Mesothelial cell of epicardium (in vitro differentiated cells): ENCODE data around the gene LRRK2. TPM values are rescaled to one million over a fixed set of nuclear protein-coding genes. Genes with fewer than 3 reads are reported as not detected.

ENCODE experiments used
- DNase-seq, 2 experiments: peaks; one replicate each; pipeline ENCODE4 v3.0.0; 2021; ENCODE audit warnings: low spot score in 2 of 2; ENCODE audit not compliant: unreplicated experiment in 2 of 2
- H3K27ac Mint-ChIP-seq: 2 replicates; pipeline ENCODE4 v1.8.0; 2021; ENCODE audit warnings: mixed read lengths
- H3K27me3 Mint-ChIP-seq: 2 replicates; pipeline ENCODE4 v1.8.0; 2021; ENCODE audit warnings: low read depth, mixed read lengths
- H3K36me3 Mint-ChIP-seq: 2 replicates; pipeline ENCODE4 v1.8.0; 2021; ENCODE audit warnings: mixed read lengths
- H3K4me1 Mint-ChIP-seq: 2 replicates; pipeline ENCODE4 v1.8.0; 2021; ENCODE audit warnings: mixed read lengths
- H3K4me3 Mint-ChIP-seq: 2 replicates; pipeline ENCODE4 v1.8.0; 2021; ENCODE audit warnings: mild to moderate bottlenecking, moderate library complexity, mixed read lengths
- H3K9me3 Mint-ChIP-seq: 2 replicates; pipeline ENCODE4 v1.8.0; 2021; ENCODE audit warnings: mixed read lengths
- CTCF ChIP-seq: fragments of 200-600 bp; sonication (generic); IDR thresholded peaks from one replicate; pipeline ENCODE4 v1.5.0; 2021; ENCODE audit warnings: antibody characterized with exemption; ENCODE audit not compliant: unreplicated experiment
- total RNA-seq: library from RNA; stranded (reverse); gene quantifications from 3 replicates; pipeline ENCODE4 v1.2.1, GENCODE V29; 2021

LRRK2 gene
- total RNA-seq, 1 donor from 2014 or later, result 1.6 TPM

- Mint-ChIP-seq H3K36me3 (no peaks in the 10 kb centered on the region), H3K4me3 (no peak overlapping the region), H3K4me1 (peaks cover 15% of the 10 kb centered on the region), H3K9me3 (no peaks in the 10 kb centered on the region), H3K27ac (no peak overlapping the region), H3K27me3 (no peaks in the 10 kb centered on the region)
- DNase-seq, result no peak
- peak; percentile 58 for TF ChIP-seq CTCF
Observed at GRCh38 chr12:40312982-40313576, 88.3 kb downstream of the LRRK2 start.

GRCh38 chr12:40313928-40314327 is 89.1 kb downstream of the LRRK2 start:
- Mint-ChIP-seq H3K27me3 (no peaks in the 10 kb centered on the region), H3K4me1 (peaks cover 15% of the 10 kb centered on the region), H3K27ac (no peak overlapping the region), H3K9me3 (no peaks in the 10 kb centered on the region), H3K36me3 (no peaks in the 10 kb centered on the region), H3K4me3 (no peak overlapping the region)
- no peak for DNase-seq
- TF ChIP-seq CTCF, result no peak

GRCh38 chr12:40314927-40315326 is 90.1 kb downstream of the LRRK2 start:
- no peak for TF ChIP-seq CTCF
- peaks cover 15% of the 10 kb centered on the region for H3K4me1 Mint-ChIP-seq
- no peaks in the 10 kb centered on the region for H3K36me3 Mint-ChIP-seq
- no peak for DNase-seq
- no peak overlapping the region for H3K27ac Mint-ChIP-seq
- no peaks in the 10 kb centered on the region for H3K9me3 Mint-ChIP-seq
- H3K4me3 Mint-ChIP-seq, result no peak overlapping the region
- no peaks in the 10 kb centered on the region for H3K27me3 Mint-ChIP-seq

- Mint-ChIP-seq H3K4me3 (no peak overlapping the region), H3K27me3 (no peaks in the 10 kb centered on the region), H3K36me3 (no peaks in the 10 kb centered on the region), H3K4me1 (peaks cover 15% of the 10 kb centered on the region), H3K27ac (no peak overlapping the region), H3K9me3 (no peaks in the 10 kb centered on the region)
- no peak for TF ChIP-seq CTCF
- DNase-seq, result no peak
Observed at GRCh38 chr12:40315375-40315774, 90.6 kb downstream of the LRRK2 start.

- H3K27me3 Mint-ChIP-seq, result no peaks in the 10 kb centered on the region
- peaks cover 11% of the 10 kb centered on the region for H3K9me3 Mint-ChIP-seq
- H3K4me3 Mint-ChIP-seq, result no peak overlapping the region
- no peak overlapping the region for H3K27ac Mint-ChIP-seq
- no peak for DNase-seq
- no peak for TF ChIP-seq CTCF
- H3K4me1 Mint-ChIP-seq, result no peaks in the 10 kb centered on the region
- H3K36me3 Mint-ChIP-seq, result peaks cover 4% of the 10 kb centered on the region
Observed at GRCh38 chr12:40324261-40324660, 99.5 kb downstream of the LRRK2 start.
